Gastrocnemius medialis (tissue), 4 donors: ENCODE data around the gene B3GAT1.

ENCODE experiments used
- CTCF ChIP-seq, 5 experiments: fragments of 450-650 bp in 3 of 5; fragments of 200-600 bp in 2 of 5; sonication (generic) in 2 of 5; IDR thresholded peaks in 4 of 5; conservative IDR thresholded peaks in 1 of 5; 1 replicate in 4 of 5; 2 replicates in 1 of 5; pipeline ENCODE4 v1.5.1; 2016 to 2019; ENCODE audit warnings: antibody characterized with exemption in 5 of 5, mild to moderate bottlenecking in 3 of 5, moderate library complexity in 3 of 5
- POLR2A ChIP-seq, 2 donors: fragments of 450-650 bp; IDR thresholded peaks; one replicate each; pipeline ENCODE4 v1.6.1; 2017; ENCODE audit warnings: antibody characterized with exemption in 2 of 2, mild to moderate bottlenecking in 2 of 2, moderate library complexity in 2 of 2

- TF ChIP-seq CTCF (IDR thresholded peaks at IDR 0.05 in 4 of 5, conservative IDR thresholded peaks at IDR 0.05 in 1 of 5) (no peak), POLR2A (IDR thresholded peaks at IDR 0.05) (no peak)
Measured at GRCh38 chr11:134345237-134345550, 66.8 kb downstream of the B3GAT1 start.
